WTC11 (cell line): Measurements from ENCODE around the gene SLCO4A1. TPM values are rescaled to one million over a fixed set of nuclear protein-coding genes. Genes with fewer than 3 reads are reported as not detected.

Source experiments
- ATAC-seq: fragments of 200-7000 bp; cut with Tn5 transposase; 2 replicates; pipeline ENCODE4 v1.10.0; 2021; ENCODE audit warnings: mild to moderate bottlenecking, moderate library complexity
- CTCF ChIA-PET: fragments of 300-600 bp; sonication (Branson Sonifier 250); formaldehyde crosslinking; loops from one replicate; lab custom pipeline; 2021; ENCODE audit warnings: antibody characterized with exemption; lab: Charles Lee
- POLR2A ChIA-PET: fragments of 350-600 bp; sonication (Branson Sonifier 250); formaldehyde crosslinking; loops from one replicate; lab custom pipeline; 2021; ENCODE audit warnings: antibody characterized with exemption; lab: Charles Lee
- DNase-seq: peaks from one replicate; pipeline ENCODE4 v3.0.0; 2021; ENCODE audit warnings: low spot score
- H3K27ac Mint-ChIP-seq: 2 replicates; pipeline ENCODE4 v1.8.0; 2021; ENCODE audit warnings: mixed read lengths
- H3K27me3 Mint-ChIP-seq: 2 replicates; pipeline ENCODE4 v1.8.0; 2021; ENCODE audit warnings: low read depth, mild to moderate bottlenecking, moderate library complexity, mixed read lengths
- H3K36me3 Mint-ChIP-seq: 2 replicates; pipeline ENCODE4 v1.8.0; 2021; ENCODE audit warnings: mixed read lengths
- H3K4me1 Mint-ChIP-seq: 2 replicates; pipeline ENCODE4 v1.8.0; 2022; ENCODE audit warnings: mixed read lengths
- H3K4me3 Mint-ChIP-seq: 2 replicates; pipeline ENCODE4 v1.8.0; 2021; ENCODE audit warnings: mild to moderate bottlenecking, moderate library complexity, mixed read lengths
- H3K9me3 Mint-ChIP-seq: 2 replicates; pipeline ENCODE4 v1.8.0; 2021; ENCODE audit warnings: mixed read lengths
- ATF1 ChIP-seq: sonication (generic); formaldehyde crosslinking; IDR thresholded peaks from 2 replicates; pipeline ENCODE4 v1.8.1; 2023; ENCODE audit warnings: mild to moderate bottlenecking, moderate library complexity, missing genetic modification reagents
- CREB1 ChIP-seq: sonication (generic); formaldehyde crosslinking; IDR thresholded peaks from 2 replicates; pipeline ENCODE4 v1.8.0; 2023; ENCODE audit warnings: mild to moderate bottlenecking, missing genetic modification reagents
- CREM ChIP-seq: sonication (generic); formaldehyde crosslinking; IDR thresholded peaks from 2 replicates; pipeline ENCODE4 v1.8.1; 2022; ENCODE audit warnings: mild to moderate bottlenecking, missing genetic modification reagents, moderate library complexity
- FOXJ3 ChIP-seq: sonication (generic); formaldehyde crosslinking; IDR thresholded peaks from 2 replicates; pipeline ENCODE4 v1.9.0; 2021; ENCODE audit warnings: missing genetic modification reagents, mild to moderate bottlenecking, borderline replicate concordance
- GABPB1 ChIP-seq: sonication (generic); formaldehyde crosslinking; IDR thresholded peaks from 2 replicates; pipeline ENCODE4 v1.8.1; 2023; ENCODE audit warnings: mild to moderate bottlenecking, missing genetic modification reagents
- NFE2L1 ChIP-seq: sonication (generic); formaldehyde crosslinking; IDR thresholded peaks from 2 replicates; pipeline ENCODE4 v1.8.1; 2023; ENCODE audit warnings: missing genetic modification reagents
- NR2C2 ChIP-seq: sonication (generic); formaldehyde crosslinking; IDR thresholded peaks from 2 replicates; pipeline ENCODE4 v1.8.0; 2022; ENCODE audit warnings: mild to moderate bottlenecking, missing genetic modification reagents
- PRRX2 ChIP-seq: fragments of 250-450 bp; sonication (Bioruptor Pico); IDR thresholded peaks from 2 replicates; pipeline ENCODE4 v1.8.0; 2021; ENCODE audit warnings: mild to moderate bottlenecking
- SMAD3 ChIP-seq: sonication (generic); formaldehyde crosslinking; IDR thresholded peaks from 2 replicates; pipeline ENCODE4 v1.8.0; 2022; ENCODE audit warnings: missing genetic modification reagents, mild to moderate bottlenecking, borderline replicate concordance
- SOX15 ChIP-seq: fragments of 250-450 bp; sonication (Bioruptor Pico); IDR thresholded peaks from 2 replicates; pipeline ENCODE4 v1.9.0; 2021; ENCODE audit warnings: mild to moderate bottlenecking
- TCF7 ChIP-seq: sonication (generic); formaldehyde crosslinking; IDR thresholded peaks from 2 replicates; pipeline ENCODE4 v1.8.0; 2022; ENCODE audit warnings: mild to moderate bottlenecking, low read depth, missing genetic modification reagents, moderate library complexity
- TEAD1 ChIP-seq: sonication (generic); formaldehyde crosslinking; IDR thresholded peaks from 2 replicates; pipeline ENCODE4 v1.8.0; 2022; ENCODE audit warnings: mild to moderate bottlenecking, missing genetic modification reagents
- TP53 ChIP-seq: sonication (generic); formaldehyde crosslinking; IDR thresholded peaks from 2 replicates; pipeline ENCODE4 v1.8.1; 2023; ENCODE audit warnings: mild to moderate bottlenecking, missing genetic modification reagents
- ZNF121 ChIP-seq: sonication (generic); formaldehyde crosslinking; IDR thresholded peaks from 2 replicates; pipeline ENCODE4 v1.8.0; 2023; ENCODE audit warnings: missing genetic modification reagents
- ZNF138 ChIP-seq: sonication (generic); formaldehyde crosslinking; conservative IDR thresholded peaks from 2 replicates; pipeline ENCODE4 v1.8.1; 2022; ENCODE audit warnings: mild to moderate bottlenecking, moderate library complexity, missing genetic modification reagents
- ZNF219 ChIP-seq: sonication (generic); formaldehyde crosslinking; IDR thresholded peaks from 2 replicates; pipeline ENCODE4 v1.8.0; 2023; ENCODE audit warnings: missing genetic modification reagents, mild to moderate bottlenecking, borderline replicate concordance
- ZNF232 ChIP-seq: sonication (generic); formaldehyde crosslinking; IDR thresholded peaks from 2 replicates; pipeline ENCODE4 v1.8.0; 2022; ENCODE audit warnings: mild to moderate bottlenecking, missing genetic modification reagents
- ZNF263 ChIP-seq: sonication (generic); formaldehyde crosslinking; IDR thresholded peaks from 2 replicates; pipeline ENCODE4 v1.8.1; 2022; ENCODE audit warnings: low read depth, mild to moderate bottlenecking, moderate library complexity, missing genetic modification reagents
- ZNF416 ChIP-seq: fragments of 250-450 bp; sonication (Bioruptor Pico); IDR thresholded peaks from 2 replicates; pipeline ENCODE4 v1.9.0; 2021; ENCODE audit warnings: mild to moderate bottlenecking, inconsistent platforms
- ZNF423 ChIP-seq: fragments of 250-450 bp; sonication (Bioruptor Pico); IDR thresholded peaks from 2 replicates; pipeline ENCODE4 v2.1.2; 2022; ENCODE audit warnings: mild to moderate bottlenecking, moderate library complexity
- ZNF671 ChIP-seq: fragments of 250-450 bp; sonication (Bioruptor Pico); IDR thresholded peaks from 2 replicates; pipeline ENCODE4 v1.8.0; 2021; ENCODE audit warnings: mild to moderate bottlenecking
- total RNA-seq: library from RNA; stranded (reverse); gene quantifications from 3 replicates; pipeline ENCODE4 v1.2.3, GENCODE V29; 2021
- TF ChIP-seq, protein P1 (sequence below): fragments of 200-600 bp; IDR thresholded peaks from 2 replicates; pipeline ENCODE4 v1.8.0; 2022; ENCODE audit warnings: antibody characterized with exemption
- TF ChIP-seq, protein P2 (sequence below): sonication (generic); formaldehyde crosslinking; conservative IDR thresholded peaks from 2 replicates; pipeline ENCODE4 v1.8.1; 2022; ENCODE audit warnings: mild to moderate bottlenecking, missing genetic modification reagents
- TF ChIP-seq, protein P3 (sequence below): sonication (generic); formaldehyde crosslinking; IDR thresholded peaks from 2 replicates; pipeline ENCODE4 v1.8.1; 2023; ENCODE audit warnings: mild to moderate bottlenecking, missing genetic modification reagents
- TF ChIP-seq, protein P4 (sequence below): sonication (generic); formaldehyde crosslinking; IDR thresholded peaks from 2 replicates; pipeline ENCODE4 v1.8.1; 2023; ENCODE audit warnings: mild to moderate bottlenecking, missing genetic modification reagents
- TF ChIP-seq, protein P5 (sequence below): sonication (generic); formaldehyde crosslinking; IDR thresholded peaks from 2 replicates; pipeline ENCODE4 v1.8.0; 2022; ENCODE audit warnings: mild to moderate bottlenecking, missing genetic modification reagents
- TF ChIP-seq, protein P6 (sequence below): sonication (generic); formaldehyde crosslinking; IDR thresholded peaks from 2 replicates; pipeline ENCODE4 v1.8.1; 2022; ENCODE audit warnings: low read depth, missing genetic modification reagents, borderline replicate concordance

The SLCO4A1 gene
- total RNA-seq, 1 experiment from 2014 or later = 19.9 TPM

DNA sequence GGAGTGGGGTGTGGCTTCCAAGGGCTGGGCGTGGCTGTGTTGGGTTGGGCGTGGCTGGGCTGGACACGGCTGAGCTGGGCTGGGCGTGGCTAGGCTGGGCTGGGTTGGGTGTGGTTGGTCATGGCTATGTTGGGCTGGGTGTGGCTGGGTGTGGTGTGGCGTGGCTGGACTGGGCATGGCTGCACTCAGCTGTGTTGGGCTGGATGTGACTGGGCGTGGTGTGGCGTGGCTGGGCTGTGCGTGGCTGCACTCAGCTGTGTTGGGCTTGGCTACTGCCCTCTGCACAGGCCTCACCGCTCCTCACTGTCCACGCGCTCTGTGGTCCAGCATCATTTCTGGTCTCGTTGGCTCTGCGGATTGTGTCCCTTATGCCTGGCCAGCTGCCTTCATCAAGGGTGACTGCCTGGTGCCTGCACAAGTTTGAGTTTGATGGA is 43.5 kb upstream of the SLCO4A1 start:
- ATAC-seq = no peak
- POLR2A ChIA-PET = no interaction called here
- Mint-ChIP-seq H3K27ac (no peak overlapping the region), H3K27me3 (no peaks in the 10 kb centered on the region; the same call in 1 of the 2 replicates), H3K4me1 (peaks cover 10% of the 10 kb centered on the region), H3K9me3 (no peaks in the 10 kb centered on the region), H3K36me3 (no peaks in the 10 kb centered on the region), H3K4me3 (no peak overlapping the region)
- DNase-seq = no peak
- CTCF ChIA-PET = no interaction called here
- TF ChIP-seq NFE2L1 (CRISPR knock-in tag) (no peak), ZNF138 (no peak), ZNF232 (CRISPR knock-in tag) (no peak)

DNA sequence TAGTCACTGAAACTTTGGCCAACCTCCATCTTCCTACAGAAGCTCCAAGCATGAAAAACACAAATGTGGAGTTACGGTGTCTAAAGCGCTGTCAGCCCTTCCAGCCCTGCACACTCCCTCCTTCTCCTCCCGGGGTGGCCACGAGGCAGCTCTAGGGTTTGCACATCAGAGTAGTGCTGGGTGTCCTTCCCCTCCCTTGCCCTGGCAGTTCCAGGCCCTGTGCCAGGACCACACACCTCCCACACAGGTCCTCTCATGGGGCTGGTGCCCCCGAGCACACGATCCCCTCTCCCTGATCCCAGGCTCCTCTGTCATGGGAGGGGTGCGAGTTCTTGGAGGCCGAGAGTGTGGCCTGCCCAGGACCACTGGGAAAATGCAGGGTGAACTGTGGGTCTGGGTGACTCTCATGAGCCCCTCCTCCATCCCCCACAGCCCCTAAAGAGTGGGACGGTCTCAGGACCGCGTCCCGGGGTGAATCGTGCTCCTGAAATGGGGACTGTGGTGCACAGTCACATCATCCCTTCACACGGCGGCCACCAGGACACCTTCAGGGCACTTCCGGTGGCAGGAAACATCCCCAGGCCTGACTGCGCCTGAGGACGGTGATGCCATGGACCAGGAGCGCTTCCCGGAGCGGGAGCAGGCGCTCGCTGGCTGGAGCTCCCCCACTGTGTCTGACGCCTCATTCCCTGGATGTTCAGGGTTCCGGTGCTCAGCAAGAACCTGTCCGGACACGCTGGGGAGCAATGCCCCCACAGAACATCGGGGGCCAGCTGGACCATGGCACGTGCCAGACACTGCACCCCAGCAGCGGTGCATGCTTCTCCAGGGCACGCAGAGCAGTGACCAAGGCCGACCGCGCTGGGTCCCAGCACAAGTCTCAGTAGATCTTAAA is 42.8 kb upstream of the SLCO4A1 start:
- Mint-ChIP-seq H3K4me3 (no peak overlapping the region), H3K36me3 (no peaks in the 10 kb centered on the region), H3K27me3 (no peaks in the 10 kb centered on the region), H3K27ac (no peak overlapping the region), H3K4me1 (peaks cover 10% of the 10 kb centered on the region), H3K9me3 (no peaks in the 10 kb centered on the region)
- CTCF ChIA-PET = no interaction called here
- DNase-seq (no peak), ATAC-seq (no peak)
- POLR2A ChIA-PET = no interaction called here
- TF ChIP-seq ZNF416 (CRISPR knock-in tag) (no peak), CREB1 (CRISPR knock-in tag) (no peak), GABPB1 (CRISPR knock-in tag) (no peak), SOX15 (no peak), TCF7 (CRISPR knock-in tag) (no peak), TEAD1 (CRISPR knock-in tag) (no peak), ZNF671 (CRISPR knock-in tag) (no peak), CREM (CRISPR knock-in tag) (no peak), ZNF263 (CRISPR knock-in tag) (no peak), SMAD3 (CRISPR knock-in tag) (no peak)
- TF ChIP-seq, protein P1, sequence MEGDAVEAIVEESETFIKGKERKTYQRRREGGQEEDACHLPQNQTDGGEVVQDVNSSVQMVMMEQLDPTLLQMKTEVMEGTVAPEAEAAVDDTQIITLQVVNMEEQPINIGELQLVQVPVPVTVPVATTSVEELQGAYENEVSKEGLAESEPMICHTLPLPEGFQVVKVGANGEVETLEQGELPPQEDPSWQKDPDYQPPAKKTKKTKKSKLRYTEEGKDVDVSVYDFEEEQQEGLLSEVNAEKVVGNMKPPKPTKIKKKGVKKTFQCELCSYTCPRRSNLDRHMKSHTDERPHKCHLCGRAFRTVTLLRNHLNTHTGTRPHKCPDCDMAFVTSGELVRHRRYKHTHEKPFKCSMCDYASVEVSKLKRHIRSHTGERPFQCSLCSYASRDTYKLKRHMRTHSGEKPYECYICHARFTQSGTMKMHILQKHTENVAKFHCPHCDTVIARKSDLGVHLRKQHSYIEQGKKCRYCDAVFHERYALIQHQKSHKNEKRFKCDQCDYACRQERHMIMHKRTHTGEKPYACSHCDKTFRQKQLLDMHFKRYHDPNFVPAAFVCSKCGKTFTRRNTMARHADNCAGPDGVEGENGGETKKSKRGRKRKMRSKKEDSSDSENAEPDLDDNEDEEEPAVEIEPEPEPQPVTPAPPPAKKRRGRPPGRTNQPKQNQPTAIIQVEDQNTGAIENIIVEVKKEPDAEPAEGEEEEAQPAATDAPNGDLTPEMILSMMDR = no peak
- TF ChIP-seq, protein P2, sequence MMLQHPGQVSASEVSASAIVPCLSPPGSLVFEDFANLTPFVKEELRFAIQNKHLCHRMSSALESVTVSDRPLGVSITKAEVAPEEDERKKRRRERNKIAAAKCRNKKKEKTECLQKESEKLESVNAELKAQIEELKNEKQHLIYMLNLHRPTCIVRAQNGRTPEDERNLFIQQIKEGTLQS (CRISPR knock-in tag) = no peak
- TF ChIP-seq, protein P3, sequence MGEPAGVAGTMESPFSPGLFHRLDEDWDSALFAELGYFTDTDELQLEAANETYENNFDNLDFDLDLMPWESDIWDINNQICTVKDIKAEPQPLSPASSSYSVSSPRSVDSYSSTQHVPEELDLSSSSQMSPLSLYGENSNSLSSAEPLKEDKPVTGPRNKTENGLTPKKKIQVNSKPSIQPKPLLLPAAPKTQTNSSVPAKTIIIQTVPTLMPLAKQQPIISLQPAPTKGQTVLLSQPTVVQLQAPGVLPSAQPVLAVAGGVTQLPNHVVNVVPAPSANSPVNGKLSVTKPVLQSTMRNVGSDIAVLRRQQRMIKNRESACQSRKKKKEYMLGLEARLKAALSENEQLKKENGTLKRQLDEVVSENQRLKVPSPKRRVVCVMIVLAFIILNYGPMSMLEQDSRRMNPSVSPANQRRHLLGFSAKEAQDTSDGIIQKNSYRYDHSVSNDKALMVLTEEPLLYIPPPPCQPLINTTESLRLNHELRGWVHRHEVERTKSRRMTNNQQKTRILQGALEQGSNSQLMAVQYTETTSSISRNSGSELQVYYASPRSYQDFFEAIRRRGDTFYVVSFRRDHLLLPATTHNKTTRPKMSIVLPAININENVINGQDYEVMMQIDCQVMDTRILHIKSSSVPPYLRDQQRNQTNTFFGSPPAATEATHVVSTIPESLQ = no peak
- TF ChIP-seq, all 79 proteins: peak for 0

DNA sequence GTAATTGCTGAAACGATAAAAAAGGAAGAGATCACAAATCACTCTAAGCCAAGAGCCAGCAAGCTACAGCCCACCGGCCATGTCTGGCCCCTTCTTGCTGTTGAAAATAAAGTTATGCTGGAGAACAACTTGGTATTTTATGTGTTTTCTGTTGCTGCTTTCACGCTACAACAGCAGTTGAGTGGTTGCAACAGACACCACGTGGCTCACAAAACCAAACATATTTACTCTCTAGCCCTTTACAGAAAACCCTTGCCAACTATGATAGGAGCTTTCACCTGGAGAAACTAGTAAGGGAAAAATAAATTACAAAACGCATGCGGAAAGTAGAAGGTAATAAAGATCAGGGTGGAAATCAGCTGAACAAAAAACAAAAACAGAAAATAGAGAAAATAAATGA is 41.1 kb upstream of the SLCO4A1 start:
- no peaks in the 10 kb centered on the region for H3K36me3 Mint-ChIP-seq
- CTCF ChIA-PET = no interaction called here
- TF ChIP-seq, protein P4, sequence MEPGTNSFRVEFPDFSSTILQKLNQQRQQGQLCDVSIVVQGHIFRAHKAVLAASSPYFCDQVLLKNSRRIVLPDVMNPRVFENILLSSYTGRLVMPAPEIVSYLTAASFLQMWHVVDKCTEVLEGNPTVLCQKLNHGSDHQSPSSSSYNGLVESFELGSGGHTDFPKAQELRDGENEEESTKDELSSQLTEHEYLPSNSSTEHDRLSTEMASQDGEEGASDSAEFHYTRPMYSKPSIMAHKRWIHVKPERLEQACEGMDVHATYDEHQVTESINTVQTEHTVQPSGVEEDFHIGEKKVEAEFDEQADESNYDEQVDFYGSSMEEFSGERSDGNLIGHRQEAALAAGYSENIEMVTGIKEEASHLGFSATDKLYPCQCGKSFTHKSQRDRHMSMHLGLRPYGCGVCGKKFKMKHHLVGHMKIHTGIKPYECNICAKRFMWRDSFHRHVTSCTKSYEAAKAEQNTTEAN (CRISPR knock-in tag) = no peak
- no peak for TF ChIP-seq ATF1
- TF ChIP-seq ZNF121 (CRISPR knock-in tag) = no peak
- no peak for TF ChIP-seq NR2C2 (CRISPR knock-in tag)
- TF ChIP-seq PRRX2 (CRISPR knock-in tag) = no peak
- TF ChIP-seq, protein P5, sequence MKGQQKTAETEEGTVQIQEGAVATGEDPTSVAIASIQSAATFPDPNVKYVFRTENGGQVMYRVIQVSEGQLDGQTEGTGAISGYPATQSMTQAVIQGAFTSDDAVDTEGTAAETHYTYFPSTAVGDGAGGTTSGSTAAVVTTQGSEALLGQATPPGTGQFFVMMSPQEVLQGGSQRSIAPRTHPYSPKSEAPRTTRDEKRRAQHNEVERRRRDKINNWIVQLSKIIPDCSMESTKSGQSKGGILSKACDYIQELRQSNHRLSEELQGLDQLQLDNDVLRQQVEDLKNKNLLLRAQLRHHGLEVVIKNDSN = no peak
- TF ChIP-seq ZNF423 = no peak
- no peak for TF ChIP-seq FOXJ3 (CRISPR knock-in tag)
- TF ChIP-seq, protein P6, sequence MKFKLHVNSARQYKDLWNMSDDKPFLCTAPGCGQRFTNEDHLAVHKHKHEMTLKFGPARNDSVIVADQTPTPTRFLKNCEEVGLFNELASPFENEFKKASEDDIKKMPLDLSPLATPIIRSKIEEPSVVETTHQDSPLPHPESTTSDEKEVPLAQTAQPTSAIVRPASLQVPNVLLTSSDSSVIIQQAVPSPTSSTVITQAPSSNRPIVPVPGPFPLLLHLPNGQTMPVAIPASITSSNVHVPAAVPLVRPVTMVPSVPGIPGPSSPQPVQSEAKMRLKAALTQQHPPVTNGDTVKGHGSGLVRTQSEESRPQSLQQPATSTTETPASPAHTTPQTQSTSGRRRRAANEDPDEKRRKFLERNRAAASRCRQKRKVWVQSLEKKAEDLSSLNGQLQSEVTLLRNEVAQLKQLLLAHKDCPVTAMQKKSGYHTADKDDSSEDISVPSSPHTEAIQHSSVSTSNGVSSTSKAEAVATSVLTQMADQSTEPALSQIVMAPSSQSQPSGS (CRISPR knock-in tag) = no peak
- TF ChIP-seq GABPB1 (CRISPR knock-in tag) = no peak
- no peak for TF ChIP-seq ZNF219 (CRISPR knock-in tag)
- no peak for TF ChIP-seq TP53 (CRISPR knock-in tag)

More for the DNA sequence above, 41.1 kb upstream of the SLCO4A1 start:
- no peak for ATAC-seq
- DNase-seq = no peak
- no peak overlapping the region for H3K4me3 Mint-ChIP-seq
- H3K27me3 Mint-ChIP-seq = no peaks in the 10 kb centered on the region
- no peak overlapping the region; the same call in 1 of the 2 replicates for H3K27ac Mint-ChIP-seq
- POLR2A ChIA-PET = interaction anchor here (0.7 kb wide), 1 partner anchor 56 kb away, joined by 3 read pairs; no protein-coding TSS in a partner anchor
- H3K9me3 Mint-ChIP-seq = no peaks in the 10 kb centered on the region
- H3K4me1 Mint-ChIP-seq = peaks cover 22% of the 10 kb centered on the region
